GM19455 (cell line): ENCODE measurements around the gene NTN5.

Experiments
- ATAC-seq: cut with Tn5 transposase; IDR thresholded peaks from one replicate; pipeline ENCODE4 v1.9.1; 2021; ENCODE audit not compliant: unreplicated experiment

NTN5 gene

DNA sequence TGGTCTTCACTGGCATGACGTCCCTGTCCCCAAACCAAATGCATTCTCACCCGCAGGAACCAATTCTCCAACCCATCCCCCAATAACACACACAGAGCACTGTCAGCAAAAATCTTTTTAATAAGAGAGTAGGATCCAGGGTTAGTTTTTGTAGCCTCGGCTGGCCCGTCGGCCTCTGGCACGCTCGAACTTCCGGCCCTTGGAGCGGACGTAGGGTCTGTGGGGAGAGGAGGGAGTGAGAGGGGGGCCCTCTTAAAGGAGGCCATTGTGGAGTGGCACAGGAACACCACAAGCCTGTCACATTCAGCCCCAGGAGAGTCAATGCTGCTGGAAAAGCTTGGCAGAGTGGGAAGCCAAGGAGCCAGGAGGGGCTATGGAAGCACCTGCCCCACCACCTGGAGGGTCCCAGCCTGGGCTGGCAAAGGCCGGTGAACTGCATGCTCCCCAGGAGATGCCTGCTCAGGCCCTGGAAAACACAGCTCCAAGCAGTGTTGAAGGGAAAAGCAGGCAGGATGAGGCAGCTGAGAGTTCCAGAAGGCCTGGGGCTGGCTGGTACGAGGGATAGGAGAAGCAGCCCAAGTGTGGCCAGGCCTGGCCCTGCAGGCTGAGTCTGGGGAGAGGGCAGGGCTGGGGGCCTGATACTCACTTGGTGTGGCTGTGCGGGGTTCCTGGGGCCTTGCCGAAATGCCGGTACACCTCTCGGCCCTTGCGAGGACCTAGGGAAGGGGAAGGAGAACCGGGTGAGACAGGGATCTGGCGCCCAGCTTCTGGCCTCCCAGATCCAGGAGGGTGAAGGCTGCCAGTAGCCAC, 57.4 kb downstream of the NTN5 start:
- no peak for ATAC-seq

- ATAC-seq: no peak
Observed at GRCh38 chr19:48614436-48615230, 58.2 kb downstream of the NTN5 start, which contains the start of gene FAM83E. TSS of gene FAM83E (minus strand) at chr19:48615076. CDS start at chr19:48613372, 1,704 bp downstream.

- ATAC-seq: no peak
Observed at GRCh38 chr19:48613852-48614435, 58.9 kb downstream of the NTN5 start.

DNA sequence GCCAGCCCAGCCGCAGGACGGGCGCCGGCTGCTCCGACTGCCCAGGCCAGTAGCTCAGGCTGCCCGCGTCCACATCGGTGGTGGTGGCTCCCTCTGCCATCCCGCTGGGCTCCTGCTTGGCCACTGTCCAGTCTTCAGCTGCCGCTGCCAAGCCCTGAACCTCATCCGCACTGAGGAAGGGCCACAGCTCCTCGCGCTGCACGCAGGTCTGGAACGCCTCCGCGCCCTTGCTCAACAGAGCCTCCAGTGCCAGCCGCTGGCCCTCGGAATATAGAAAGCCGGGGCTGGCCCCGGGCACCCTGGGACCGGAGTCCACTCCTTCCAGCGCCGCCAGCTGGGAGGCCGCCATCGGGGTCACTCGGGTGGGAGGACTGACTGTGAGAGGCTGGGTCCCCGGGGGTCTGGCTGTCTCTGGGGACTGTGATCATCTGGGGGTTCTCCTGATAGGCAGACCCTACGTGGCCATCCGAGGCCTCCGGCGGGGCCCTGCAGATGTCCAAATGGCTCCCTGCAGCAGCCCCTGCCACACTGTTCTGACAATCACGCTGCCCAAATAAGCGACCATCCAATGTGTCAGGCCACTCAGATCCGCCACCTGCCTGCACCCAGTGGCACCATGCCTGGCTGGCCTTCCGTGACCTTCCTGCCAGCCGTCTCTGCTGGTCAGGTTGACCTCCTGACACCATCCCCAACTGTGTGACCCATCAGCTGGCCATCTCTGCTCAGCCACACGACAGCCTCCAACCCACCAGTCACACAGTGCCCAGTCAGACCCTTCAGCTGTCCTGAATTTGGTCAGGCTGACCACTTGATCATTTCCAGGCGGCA, 59.6 kb downstream of the NTN5 start:
- ATAC-seq: no peak

- no peak for ATAC-seq
Observed at GRCh38 chr19:48611872-48612271, 60.9 kb downstream of the NTN5 start.
